Fibroblast of the aortic adventitia (primary cell): ENCODE results near the gene TP73. TPM values are rescaled to one million over a fixed set of nuclear protein-coding genes. Genes with fewer than 3 reads are reported as not detected.

Source experiments
- DNase-seq: peaks from one replicate; pipeline ENCODE4 v3.0.0-alpha.2; 2010; ENCODE audit warnings: low read depth
- H3K4me3 ChIP-seq: 2 replicates; pipeline ENCODE4 v1.5.1; 2011; ENCODE audit warnings: low read depth, mild to moderate bottlenecking, control low read depth, low read length, moderate library complexity
- CTCF ChIP-seq: IDR thresholded peaks from 2 replicates; pipeline ENCODE4 v1.5.1; 2011; ENCODE audit warnings: mild to moderate bottlenecking, low read length, control low read depth, inconsistent platforms; ENCODE audit not compliant: insufficient read depth
- total RNA-seq: library from RNA; depleted of rRNA; stranded (reverse); fragments of >200 nt; gene quantifications from 2 replicates; pipeline ENCODE4 v1.2.3, GENCODE V29; 2012; ENCODE audit warnings: low replicate concordance

The TP73 gene
- total RNA-seq, 1 donor, result 0.18 TPM

GRCh38 chr1:3778590-3779264 lies 126.4 kb downstream of the TP73 start:
- no peak overlapping the region for H3K4me3 ChIP-seq
- no peak for DNase-seq
- TF ChIP-seq CTCF, result no peak

- no peak for DNase-seq
- H3K4me3 ChIP-seq, result no peak overlapping the region
- no peak for TF ChIP-seq CTCF
Observed at GRCh38 chr1:3779265-3779911, 127.1 kb downstream of the TP73 start.

- no peak for TF ChIP-seq CTCF
- H3K4me3 ChIP-seq, result no peak overlapping the region
- no peak for DNase-seq
Observed at GRCh38 chr1:3779912-3780416, 127.6 kb downstream of the TP73 start.

- DNase-seq, result no peak
- H3K4me3 ChIP-seq, result no peak overlapping the region
- no peak for TF ChIP-seq CTCF
Observed at GRCh38 chr1:3780901-3781300, 128.6 kb downstream of the TP73 start.

- TF ChIP-seq CTCF, result no peak
- DNase-seq, result no peak
- H3K4me3 ChIP-seq, result no peak overlapping the region
Observed at GRCh38 chr1:3783651-3784474, 131.5 kb downstream of the TP73 start.

- TF ChIP-seq CTCF, result no peak
- no peak for DNase-seq
Observed at GRCh38 chr1:3785045-3785444, 132.7 kb downstream of the TP73 start.

More at GRCh38 chr1:3785045-3785444, 132.7 kb downstream of the TP73 start:
- no peak overlapping the region for H3K4me3 ChIP-seq
